DMS153 treated with DMSO at 0.1 percent for 48 hours (cell line): ENCODE measurements around the gene HOXC13.

Source experiments
- DNase-seq: peaks from one replicate; lab custom pipeline; 2025; ENCODE audit not compliant: unreplicated experiment; lab: John Stamatoyannopoulos, UW

Gene HOXC13

DNA sequence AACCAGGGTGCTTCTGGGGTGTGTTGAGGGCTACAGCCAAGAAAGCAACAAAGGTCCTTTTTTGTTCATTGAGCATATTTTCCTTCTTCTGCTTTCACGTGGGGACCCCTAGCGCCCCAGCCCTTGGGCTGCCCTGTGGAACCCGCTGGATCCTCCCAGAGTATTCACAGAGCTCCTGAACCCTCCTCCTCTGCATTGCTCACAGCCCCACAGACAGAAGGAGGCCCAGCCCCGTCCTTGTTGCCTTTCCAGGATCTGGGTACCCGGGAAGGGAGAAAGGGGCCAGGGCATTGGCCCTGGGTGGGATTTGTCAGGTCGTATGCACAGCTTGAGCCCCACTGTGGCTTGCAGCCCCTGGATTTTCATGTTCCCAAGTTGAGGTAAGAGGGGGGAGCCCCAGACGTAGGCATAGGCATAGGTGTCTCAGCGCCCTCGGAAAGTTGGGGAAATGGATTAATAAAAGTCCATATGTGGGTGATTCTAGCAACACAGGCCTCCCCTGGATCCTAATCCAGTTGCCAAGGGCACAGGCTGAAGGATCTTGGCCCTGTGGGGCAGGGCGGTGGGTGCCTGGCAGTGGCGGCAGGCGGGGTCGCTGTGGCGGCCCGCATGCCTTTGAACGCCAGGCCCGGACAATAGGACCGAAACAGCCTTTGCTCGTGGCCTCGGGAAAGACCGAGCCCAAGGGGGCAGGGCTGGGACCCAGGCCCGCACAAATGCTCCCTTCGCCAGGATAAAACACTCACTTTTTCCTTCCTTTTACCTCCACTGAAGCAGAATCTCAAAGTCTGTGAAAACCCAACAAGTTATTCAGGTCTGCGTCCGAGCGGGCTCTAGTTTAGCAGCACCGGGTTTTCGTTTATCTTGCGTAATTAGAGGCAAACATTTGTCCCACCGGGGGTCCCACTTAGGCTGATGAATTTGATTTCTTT lies 43.3 kb downstream of the HOXC13 start:
- DNase-seq: no peak

DNA sequence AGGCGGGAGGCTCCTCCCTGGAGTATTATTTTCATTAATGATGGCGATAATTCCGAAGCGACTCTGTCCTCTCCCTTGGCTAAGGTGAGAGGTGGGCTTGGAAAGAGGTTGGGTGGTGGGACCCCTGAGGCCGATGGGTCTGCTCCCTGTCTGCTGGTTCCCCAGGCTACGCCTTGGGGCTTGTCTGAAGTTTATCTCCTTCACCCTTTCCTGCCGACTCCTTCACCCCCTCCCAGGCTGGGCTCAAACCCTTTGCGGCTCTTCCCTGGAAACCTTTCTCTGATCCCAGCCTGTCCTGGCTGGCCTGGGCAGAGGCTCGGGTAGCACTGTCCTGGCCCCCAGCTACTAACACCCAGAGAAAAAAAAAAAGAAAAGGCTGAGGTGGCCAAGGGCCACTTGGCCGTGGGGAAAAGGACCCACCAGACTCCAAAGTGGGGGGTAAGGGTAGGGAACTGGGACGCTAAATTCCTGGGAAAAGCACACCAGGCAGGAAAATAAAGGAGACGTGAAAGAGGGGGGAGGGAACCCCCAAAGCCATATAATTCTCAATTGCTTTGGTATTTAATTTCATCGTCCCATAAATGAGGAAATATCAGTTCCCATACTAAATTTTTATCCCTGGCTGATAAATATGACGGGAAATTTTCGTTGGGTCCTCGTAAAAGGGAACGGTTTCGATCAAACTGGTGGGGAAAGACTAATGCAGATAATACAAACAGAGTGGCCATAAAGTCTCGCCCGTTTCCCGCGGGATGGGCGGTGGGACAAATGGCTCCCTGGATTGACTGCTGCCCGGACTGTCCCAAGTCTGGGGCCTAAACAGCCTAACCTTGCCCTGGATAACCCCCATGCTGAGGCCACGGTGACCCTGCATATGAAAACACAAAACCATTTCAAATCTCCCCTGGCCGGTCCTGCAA lies 44.3 kb downstream of the HOXC13 start:
- DNase-seq: no peak

DNA sequence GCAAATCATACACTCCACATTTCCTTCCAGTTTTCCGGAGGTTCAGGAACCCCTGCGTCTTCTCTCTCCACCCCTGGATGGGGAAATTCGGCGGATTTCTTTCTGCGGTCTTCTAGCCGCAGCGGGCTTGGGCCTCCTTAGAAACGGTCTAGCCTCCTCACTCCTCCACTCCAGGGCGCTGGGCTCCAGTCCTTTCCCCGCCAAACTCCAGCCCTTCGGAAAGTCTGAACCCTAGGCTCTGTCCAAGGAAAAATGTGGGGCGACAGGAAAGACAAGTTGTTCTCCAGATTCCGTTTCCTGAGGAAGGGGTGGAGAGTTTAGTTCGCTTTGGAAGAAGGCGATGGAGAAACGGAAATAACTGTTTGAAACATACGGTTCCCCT lies 44.9 kb downstream of the HOXC13 start:
- DNase-seq: no peak

DNA sequence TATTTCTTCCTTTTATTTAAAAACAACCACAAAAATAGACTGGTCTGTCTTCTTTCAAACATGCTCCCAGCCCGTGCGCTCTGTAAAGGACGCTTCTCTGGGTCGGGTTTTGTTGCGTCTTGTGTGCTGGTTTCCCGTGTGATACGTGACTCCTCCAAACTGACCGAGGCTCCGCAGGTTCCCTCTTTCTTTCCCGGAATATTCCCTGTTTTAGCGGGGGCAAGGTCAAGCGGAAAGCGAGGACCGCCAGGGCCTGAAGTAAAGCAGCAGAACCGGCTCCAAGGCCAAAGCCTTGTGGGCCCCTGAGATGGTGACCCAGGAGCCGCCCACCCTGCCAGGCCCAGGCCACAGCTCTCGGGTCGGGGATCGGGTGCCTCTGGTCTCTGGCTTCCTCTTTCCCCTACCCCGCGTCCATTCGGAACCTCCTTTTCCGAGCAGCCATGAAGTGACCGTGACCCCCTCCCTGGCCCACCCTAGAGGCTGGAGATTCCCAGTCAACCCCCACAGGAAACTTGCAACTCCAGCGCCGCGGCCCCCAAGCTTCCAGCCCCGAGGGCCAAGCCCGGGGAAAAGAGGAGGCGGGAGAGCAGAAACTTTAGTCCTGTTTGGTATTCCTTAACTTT lies 45.4 kb downstream of the HOXC13 start:
- no peak for DNase-seq

DNA sequence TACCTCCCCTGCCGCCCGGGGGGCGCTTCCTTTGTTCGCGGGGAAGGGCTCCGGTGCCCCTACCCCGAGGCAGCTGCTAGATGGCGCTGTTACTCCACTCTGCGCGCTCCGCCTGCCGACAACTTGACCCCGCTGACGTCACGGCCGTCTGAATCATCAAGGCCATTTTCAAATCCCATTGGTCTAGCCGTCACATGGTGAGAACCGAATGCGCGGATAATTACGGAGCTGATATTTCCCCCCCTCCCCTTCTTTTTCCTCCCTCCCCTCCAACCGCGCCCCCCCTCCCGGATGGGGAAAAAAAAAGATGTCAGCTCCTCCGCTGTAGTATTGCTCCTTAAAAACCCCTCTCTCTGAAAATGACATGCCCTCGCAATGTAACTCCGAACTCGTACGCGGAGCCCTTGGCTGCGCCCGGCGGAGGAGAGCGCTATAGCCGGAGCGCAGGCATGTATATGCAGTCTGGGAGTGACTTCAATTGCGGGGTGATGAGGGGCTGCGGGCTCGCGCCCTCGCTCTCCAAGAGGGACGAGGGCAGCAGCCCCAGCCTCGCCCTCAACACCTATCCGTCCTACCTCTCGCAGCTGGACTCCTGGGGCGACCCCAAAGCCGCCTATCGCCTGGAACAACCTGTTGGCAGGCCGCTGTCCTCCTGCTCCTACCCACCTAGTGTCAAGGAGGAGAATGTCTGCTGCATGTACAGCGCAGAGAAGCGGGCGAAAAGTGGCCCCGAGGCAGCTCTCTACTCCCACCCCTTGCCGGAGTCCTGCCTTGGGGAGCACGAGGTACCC lies 46.5 kb downstream of the HOXC13 start, which contains the start of gene HOXC10:
Gene HOXC10, plus strand, starts transcription at position 246 of the 791 bp plus-strand sequence. Its CDS starts 114 bp downstream, at position 360.
- DNase-seq: peak; percentile 54

DNA sequence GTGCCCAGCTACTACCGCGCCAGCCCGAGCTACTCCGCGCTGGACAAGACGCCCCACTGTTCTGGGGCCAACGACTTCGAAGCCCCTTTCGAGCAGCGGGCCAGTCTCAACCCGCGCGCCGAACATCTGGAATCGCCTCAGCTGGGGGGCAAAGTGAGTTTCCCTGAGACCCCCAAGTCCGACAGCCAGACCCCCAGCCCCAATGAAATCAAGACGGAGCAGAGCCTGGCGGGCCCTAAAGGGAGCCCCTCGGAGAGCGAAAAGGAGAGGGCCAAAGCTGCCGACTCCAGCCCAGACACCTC lies 47.0 kb downstream of the HOXC13 start:
- no peak for DNase-seq

DNA sequence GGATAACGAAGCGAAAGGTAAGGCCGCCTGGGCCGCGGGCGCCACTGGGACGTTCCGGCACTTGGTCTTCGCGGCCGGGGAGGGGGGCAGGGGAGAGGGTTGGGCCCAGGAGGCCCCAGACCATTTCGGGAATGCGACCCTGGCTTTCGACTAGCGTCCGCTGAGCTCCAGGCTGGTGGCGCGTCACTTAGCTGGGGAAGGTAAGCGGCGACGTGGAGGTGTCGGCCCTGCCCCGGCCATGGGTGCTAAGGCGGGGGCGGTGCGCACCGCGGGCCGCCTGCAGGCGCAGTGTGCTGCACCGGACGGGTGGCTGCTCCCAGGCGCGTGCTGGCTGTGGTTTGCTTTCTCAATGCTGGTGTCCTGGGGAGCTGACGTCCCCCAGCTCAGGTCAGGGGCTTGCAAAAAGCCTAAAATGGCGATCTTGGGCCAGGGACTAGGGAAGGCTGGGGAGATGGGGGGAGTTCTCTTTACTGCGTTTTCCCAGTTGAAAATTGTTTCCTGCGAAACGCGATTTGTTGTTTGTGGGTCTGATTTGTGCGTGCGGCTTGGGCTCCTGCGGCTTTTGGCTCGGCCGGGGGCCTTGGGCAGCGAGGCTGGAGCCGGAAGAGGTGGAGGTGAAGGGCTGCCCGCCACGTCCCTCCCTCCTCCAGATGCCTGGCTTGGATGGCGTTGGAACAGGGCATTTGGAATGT lies 47.5 kb downstream of the HOXC13 start:
- no peak for DNase-seq

DNA sequence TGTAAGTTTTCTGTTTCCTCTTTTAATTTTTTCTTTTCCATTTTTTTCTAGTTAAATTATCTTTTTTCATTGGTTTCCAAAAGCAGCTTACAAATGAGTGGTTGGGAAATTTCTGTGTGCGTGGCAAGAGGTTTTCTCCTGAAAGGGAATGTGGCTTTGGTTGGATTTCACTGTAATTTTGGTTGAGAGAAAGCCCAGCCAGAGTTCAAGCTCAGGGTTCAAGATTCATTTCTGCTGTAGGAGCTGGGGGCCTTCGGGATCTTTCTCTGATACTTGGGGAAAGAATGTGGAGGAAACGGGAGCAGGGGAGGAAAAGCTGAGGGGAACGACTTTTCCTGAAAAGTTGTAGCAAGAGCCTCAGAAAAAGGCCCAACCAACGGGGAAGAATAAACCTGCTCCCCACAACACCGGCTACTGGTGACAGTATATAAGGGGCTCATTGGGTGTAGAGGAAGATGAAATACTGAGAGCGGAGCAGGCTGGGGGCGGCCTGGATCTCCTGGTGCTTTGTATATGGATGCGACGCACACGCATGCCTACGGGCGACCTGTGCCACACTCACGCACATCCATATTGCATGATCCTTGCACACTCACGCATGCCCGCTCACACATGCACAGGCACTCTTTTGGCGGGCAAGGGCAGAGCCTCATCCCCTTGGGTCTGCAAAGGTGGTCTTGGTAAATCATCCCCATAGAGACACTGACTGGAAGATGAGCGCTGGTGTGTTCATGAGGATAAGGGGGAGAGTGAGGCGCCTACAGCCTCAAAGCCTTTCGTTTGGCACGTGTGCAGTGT lies 48.3 kb downstream of the HOXC13 start:
- DNase-seq: no peak

DNA sequence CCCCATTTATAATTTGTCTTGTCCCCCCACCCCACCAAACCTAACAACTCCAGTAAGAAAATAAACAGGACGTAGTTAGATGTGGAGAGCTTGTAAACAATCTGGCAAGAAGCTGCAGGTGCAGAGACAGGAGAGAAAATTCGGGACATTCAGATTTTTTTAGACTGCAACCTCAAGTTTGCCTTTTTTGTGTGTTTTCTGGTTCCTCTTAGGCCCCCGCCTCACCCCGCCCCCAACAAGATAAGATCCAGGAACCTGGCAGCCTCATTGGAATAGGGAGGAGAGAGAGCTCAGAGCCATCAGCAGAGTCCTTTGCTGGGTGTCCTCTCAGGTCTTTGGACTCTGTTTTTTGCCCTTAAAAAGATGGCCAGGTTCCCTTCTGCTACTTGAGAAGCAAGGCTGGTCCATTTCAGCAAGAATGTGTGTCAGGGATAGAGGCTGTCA lies 49.2 kb downstream of the HOXC13 start:
- DNase-seq: no peak

DNA sequence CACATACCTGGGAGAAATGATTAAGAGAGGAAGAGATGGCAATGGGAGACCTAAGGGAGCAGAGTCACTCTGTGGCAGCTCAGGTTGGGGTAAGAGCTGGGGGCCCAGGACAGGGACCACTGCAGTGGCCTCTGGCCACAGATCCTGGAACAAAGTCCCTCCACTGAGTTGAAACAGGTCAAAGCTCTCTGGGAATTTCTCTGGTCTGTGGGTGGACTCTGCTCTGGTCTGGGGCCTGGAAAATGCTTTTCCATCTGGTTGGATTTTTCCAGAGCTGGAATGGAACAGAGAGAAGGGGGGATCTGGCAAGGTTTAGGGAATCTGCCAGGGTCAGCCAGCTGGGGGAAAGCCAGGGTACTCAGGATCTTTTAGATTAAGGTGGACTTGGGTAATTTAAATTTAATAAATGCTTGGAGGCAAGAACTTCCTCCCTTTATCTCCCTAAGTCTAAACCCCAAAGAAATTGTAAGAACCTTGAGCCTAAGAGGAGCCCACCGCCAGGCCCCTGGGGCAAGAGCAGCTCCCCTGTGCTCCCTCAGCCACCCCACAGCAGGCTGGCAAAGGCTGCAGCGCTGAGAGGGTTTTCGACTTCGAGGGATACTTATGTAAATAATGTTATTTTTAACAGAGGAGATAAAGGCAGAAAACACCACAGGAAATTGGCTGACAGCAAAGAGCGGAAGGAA lies 50.1 kb downstream of the HOXC13 start:
- DNase-seq: no peak

DNA sequence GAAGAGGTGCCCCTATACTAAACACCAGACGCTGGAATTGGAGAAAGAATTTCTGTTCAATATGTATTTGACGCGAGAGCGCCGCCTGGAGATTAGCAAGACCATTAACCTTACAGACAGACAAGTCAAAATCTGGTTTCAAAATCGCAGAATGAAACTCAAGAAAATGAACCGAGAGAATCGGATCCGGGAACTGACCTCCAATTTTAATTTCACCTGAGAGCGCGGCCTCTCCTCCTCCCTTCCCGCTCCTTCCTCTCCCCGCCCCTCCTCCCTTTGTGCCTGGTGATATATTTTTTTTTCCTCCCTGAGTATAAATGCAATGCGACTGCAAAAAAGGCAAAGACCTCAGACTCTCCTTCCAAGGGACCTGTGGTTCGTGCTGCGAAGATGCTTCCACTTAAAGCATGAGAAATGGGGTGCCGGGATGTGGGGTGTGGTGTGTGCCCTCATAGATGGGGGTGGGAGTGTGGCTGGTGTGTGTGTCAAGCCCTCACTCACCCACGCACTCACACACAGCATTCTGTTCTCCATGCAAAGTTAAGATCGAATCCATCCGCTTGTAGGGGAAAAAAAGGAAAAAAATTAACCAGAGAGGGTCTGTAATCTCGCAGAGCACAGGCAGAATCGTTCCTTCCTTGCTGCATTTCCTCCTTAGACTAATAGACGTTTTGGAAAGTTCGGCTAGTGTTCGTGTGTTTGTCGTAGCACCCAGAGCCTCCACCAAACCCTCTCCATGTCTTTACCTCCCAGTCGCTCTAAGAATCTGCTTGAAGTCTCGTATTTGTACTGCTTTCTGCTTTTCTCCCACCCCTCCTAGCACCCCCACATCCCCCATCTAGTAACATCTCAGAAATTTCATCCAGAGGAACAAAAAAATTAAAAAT lies 50.8 kb downstream of the HOXC13 start:
- DNase-seq: no peak

DNA sequence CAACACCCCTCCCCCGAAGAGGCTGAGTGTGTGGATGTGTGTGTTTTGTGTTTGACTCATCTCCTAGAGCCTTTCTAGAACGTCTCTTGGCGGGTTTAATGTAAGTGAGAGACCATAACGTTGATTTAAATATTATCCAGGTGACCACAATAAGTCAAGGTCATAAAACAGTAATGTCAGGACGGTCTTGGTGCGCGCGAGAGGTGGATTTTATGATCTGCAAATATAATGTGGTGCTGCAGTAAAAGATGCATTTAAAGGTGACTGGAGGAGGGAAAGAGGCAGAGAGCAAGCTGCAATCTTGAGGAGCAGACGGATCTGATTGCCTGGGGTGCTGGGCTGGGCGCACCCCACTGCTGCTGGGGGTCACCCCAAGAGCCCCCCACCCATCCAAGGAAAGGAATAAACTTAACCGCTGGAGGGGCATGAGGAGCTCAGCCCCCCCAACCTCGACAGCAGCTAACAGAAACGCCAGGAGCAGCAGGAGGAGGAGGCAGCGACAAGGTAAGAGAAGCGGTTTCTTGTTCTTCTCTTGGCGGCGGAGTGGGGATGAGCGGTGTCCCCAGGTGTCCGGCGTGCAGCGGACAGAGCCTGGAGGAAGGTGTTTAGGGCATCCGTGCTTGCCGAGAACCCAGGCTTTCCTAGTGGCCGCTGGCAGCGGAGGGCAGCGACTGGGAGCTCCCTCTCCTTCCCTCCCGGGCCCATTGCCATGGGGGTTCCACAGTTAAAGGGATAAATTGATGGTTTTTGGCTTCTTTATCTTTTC lies 51.9 kb downstream of the HOXC13 start:
- peak; percentile 24 for DNase-seq

DNA sequence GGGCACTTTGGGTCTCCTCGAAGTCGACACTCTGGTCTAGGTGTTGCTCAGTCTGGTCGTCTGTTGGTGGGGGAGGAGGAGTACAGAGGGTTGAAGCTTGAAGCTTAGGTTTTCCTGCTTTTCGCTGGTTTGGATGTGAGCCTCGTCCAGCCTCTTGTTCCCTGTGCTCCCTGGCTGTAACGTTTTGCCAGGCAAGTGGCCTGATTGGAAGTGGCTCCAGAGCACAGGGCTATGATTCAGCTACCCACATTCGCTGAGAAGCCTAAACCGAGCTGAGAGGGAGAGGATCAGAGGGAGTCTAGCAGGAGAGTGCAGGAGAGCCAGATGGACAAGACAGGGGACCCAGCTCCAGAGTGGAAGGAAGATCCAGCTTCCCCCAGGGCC lies 52.4 kb downstream of the HOXC13 start:
- DNase-seq: no peak

DNA sequence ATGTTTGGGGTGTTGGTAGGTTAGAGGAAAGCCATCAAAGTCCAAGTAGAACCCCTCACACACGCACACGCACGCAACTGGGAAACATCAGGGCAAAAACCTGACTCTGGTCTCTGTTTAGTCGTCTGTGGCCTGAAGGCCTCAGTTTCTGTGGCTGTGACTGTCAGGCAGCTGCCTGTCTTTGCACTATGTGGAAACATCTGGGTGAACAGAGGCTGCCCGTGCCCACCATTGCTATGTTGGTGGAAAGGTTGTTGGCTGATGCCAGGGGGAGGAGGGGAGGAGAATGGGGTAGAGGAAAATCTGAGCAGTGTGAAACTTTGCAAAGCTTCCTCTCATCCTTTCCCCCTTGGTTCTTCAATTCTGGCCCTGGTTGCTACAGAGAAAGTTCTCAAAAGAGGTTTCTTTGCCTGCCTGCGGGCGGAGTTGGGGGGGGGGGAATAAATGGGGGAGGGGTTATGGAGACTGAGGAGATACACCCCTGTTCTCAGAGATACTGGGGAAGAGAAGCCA lies 53.8 kb downstream of the HOXC13 start:
- no peak for DNase-seq

DNA sequence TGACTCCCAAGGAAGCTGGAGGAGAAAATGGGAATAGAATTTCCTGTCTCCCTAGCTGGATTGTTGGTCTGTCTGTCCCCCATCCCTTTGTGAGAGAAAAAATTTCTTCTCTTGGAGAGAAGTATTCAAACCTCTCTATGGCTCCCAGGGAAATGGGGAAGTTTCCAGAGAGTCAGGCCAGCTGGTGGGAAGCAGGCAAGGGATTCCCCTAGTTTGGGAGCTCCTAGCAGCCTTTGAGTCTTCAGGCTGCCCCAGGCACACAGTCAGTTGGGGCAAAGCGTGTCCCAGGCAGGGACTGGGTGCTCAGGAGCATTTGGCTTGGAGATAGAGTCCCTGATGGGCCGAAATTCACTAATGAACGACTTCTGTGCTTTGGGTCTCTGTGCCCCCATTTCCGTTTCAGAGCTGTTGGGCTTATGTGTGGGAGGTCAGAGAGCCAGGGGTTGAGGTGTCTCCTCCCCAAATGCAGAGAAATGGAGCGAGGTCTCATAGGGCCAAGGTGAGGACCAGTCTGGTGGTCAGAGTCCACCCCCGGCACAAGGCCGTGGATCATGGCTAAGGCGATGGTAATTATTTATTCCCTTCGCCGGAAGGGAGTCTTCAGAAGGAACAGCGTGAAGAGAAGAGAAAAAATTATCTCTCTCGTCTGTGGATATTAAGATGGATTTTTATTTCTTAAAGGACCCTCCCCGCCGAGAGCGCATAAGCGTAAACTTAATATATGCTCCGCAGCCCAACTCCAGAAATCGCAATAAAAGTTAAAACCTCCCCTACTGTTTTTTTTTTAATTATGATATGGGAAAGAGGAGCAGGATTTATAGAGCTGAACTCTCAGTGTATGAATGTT lies 54.8 kb downstream of the HOXC13 start:
- no peak for DNase-seq

DNA sequence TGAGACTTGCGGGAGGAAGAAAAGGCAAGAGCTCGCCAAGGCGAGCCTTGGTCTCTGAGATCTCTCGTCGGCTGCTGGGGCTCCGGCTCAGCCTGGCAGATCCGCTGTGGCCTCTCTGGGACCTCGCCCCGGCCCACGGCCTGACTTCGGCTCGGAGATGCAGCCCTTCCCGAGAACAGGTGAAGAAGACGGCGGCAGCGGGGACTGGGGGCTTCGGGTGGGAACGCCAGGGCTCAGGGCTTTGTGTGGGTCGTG lies 55.3 kb downstream of the HOXC13 start:
- DNase-seq: no peak
